H9 (cell line): ENCODE measurements around the gene NUBP1. TPM values are rescaled to one million over a fixed set of nuclear protein-coding genes. Genes with fewer than 3 reads are reported as not detected.

Experiments used
- DNase-seq: peaks from one replicate; pipeline ENCODE4 v3.0.0-alpha.2; 2017
- H2AFZ ChIP-seq: one replicate; pipeline ENCODE4 v1.6.1; 2013; ENCODE audit warnings: mild to moderate bottlenecking, low read length, control low read depth, moderate library complexity
- H2AK5ac ChIP-seq: 2 replicates; pipeline ENCODE4 v1.6.1; 2013; ENCODE audit warnings: low read length, control low read depth, mixed read lengths; ENCODE audit not compliant: insufficient read length
- H2BK120ac ChIP-seq: one replicate; pipeline ENCODE4 v1.6.1; 2013; ENCODE audit warnings: low read depth, mild to moderate bottlenecking, low read length, control low read depth, inconsistent platforms; ENCODE audit not compliant: poor library complexity, severe bottlenecking
- H2BK12ac ChIP-seq: 2 replicates; pipeline ENCODE4 v1.6.1; 2013; ENCODE audit warnings: low read length, control low read depth, mixed read lengths, low read depth; ENCODE audit not compliant: insufficient read length
- H2BK15ac ChIP-seq: 2 replicates; pipeline ENCODE4 v1.6.1; 2013; ENCODE audit warnings: low read depth, low read length, control low read depth
- H2BK20ac ChIP-seq: one replicate; pipeline ENCODE4 v1.6.1; 2013; ENCODE audit warnings: low read depth, mild to moderate bottlenecking, low read length, control low read depth, inconsistent platforms; ENCODE audit not compliant: poor library complexity, severe bottlenecking
- H2BK5ac ChIP-seq: 2 replicates; pipeline ENCODE4 v1.6.1; 2013; ENCODE audit warnings: low read length, control low read depth, mixed read lengths; ENCODE audit not compliant: insufficient read length
- H3K14ac ChIP-seq: 2 replicates; pipeline ENCODE4 v1.6.1; 2013; ENCODE audit warnings: low read length, control low read depth; ENCODE audit not compliant: insufficient read depth
- H3K18ac ChIP-seq: 2 replicates; pipeline ENCODE4 v1.6.1; 2013; ENCODE audit warnings: low read depth, mild to moderate bottlenecking, mixed read lengths, low read length, control low read depth; ENCODE audit not compliant: insufficient read length
- H3K23ac ChIP-seq: 2 replicates; pipeline ENCODE4 v1.6.1; 2013; ENCODE audit warnings: low read length, control low read depth, mixed read lengths, low read depth; ENCODE audit not compliant: insufficient read length
- H3K23me2 ChIP-seq: 2 replicates; pipeline ENCODE4 v1.6.1; 2013; ENCODE audit warnings: low read depth, mild to moderate bottlenecking, mixed read lengths, low read length, control low read depth; ENCODE audit not compliant: insufficient read length, poor library complexity, severe bottlenecking
- H3K27ac ChIP-seq: 2 replicates; pipeline ENCODE4 v1.5.1; 2013; ENCODE audit warnings: low read length, control low read depth, mixed read lengths, low read depth; ENCODE audit not compliant: insufficient read length
- H3K27me3 ChIP-seq: 2 replicates; pipeline ENCODE4 v1.6.1; 2013; ENCODE audit warnings: low read length, control low read depth, inconsistent platforms; ENCODE audit not compliant: insufficient read depth
- H3K4ac ChIP-seq: 2 replicates; pipeline ENCODE4 v1.6.1; 2013; ENCODE audit warnings: low read depth, mild to moderate bottlenecking, control low read depth, inconsistent platforms, low read length, moderate library complexity
- H3K4me1 ChIP-seq: 2 replicates; pipeline ENCODE4 v1.6.1; 2013; ENCODE audit warnings: low read length, control low read depth, inconsistent platforms; ENCODE audit not compliant: insufficient read depth
- H3K4me2 ChIP-seq: 2 replicates; pipeline ENCODE4 v1.6.1; 2013; ENCODE audit warnings: low read length, control low read depth, mixed read lengths; ENCODE audit not compliant: insufficient read length, insufficient read depth
- H3K56ac ChIP-seq: 2 replicates; pipeline ENCODE4 v1.6.1; 2013; ENCODE audit warnings: low read depth, mild to moderate bottlenecking, mixed read lengths, low read length, control low read depth; ENCODE audit not compliant: insufficient read length
- H3K79me1 ChIP-seq: 2 replicates; pipeline ENCODE4 v1.6.1; 2013; ENCODE audit warnings: low read depth, mild to moderate bottlenecking, moderate library complexity, low read length, control low read depth, inconsistent platforms; ENCODE audit not compliant: insufficient read depth, poor library complexity, severe bottlenecking
- H3K79me2 ChIP-seq: 2 replicates; pipeline ENCODE4 v1.6.1; 2013; ENCODE audit warnings: low read length, control low read depth, inconsistent platforms; ENCODE audit not compliant: insufficient read depth
- H3K9ac ChIP-seq: 2 replicates; pipeline ENCODE4 v1.6.1; 2013; ENCODE audit warnings: low read length, control low read depth, mixed read lengths; ENCODE audit not compliant: insufficient read length; ENCODE audit errors: extremely low read depth
- H3K9me3 ChIP-seq: one replicate; pipeline ENCODE4 v1.6.1; 2013; ENCODE audit warnings: low read depth, low read length, inconsistent platforms; ENCODE audit not compliant: control insufficient read depth
- H3T11ph ChIP-seq: one replicate; pipeline ENCODE4 v1.6.1; 2013; ENCODE audit warnings: mild to moderate bottlenecking, low read length, control low read depth, inconsistent platforms
- H4K20me1 ChIP-seq: one replicate; pipeline ENCODE4 v1.6.1; 2013; ENCODE audit not compliant: control insufficient read depth, insufficient read length, insufficient read depth
- H4K5ac ChIP-seq: 2 replicates; pipeline ENCODE4 v1.6.1; 2013; ENCODE audit warnings: low read depth, mild to moderate bottlenecking, mixed read lengths, low read length, control low read depth; ENCODE audit not compliant: insufficient read length
- H4K8ac ChIP-seq: replicated peaks from 2 replicates; pipeline ENCODE4 v1.6.1; 2013; ENCODE audit warnings: low read length, control low read depth, mixed read lengths, low read depth; ENCODE audit not compliant: insufficient read length
- H4K91ac ChIP-seq: 2 replicates; pipeline ENCODE4 v1.6.1; 2013; ENCODE audit warnings: low read depth, mild to moderate bottlenecking, moderate library complexity, mixed read lengths, low read length, control low read depth; ENCODE audit not compliant: insufficient read length
- H3K27ac Mint-ChIP-seq, 3 experiments: 2 replicates in 2 of 3; 3 replicates in 1 of 3; pipeline ENCODE4 v1.8.0; 2020 to 2021; ENCODE audit warnings: mixed read lengths in 3 of 3, mild to moderate bottlenecking in 1 of 3, moderate library complexity in 1 of 3
- H3K27me3 Mint-ChIP-seq: 2 replicates; pipeline ENCODE4 v1.8.0; 2021; ENCODE audit warnings: low read depth, mild to moderate bottlenecking, moderate library complexity, mixed read lengths
- H3K36me3 Mint-ChIP-seq, 3 experiments: 2 replicates in 2 of 3; 3 replicates in 1 of 3; pipeline ENCODE4 v1.8.0; 2020 to 2021; ENCODE audit warnings: low read depth in 3 of 3, mixed read lengths in 3 of 3; ENCODE audit not compliant: insufficient read depth in 1 of 3
- H3K4me1 Mint-ChIP-seq, 2 experiments: 2 replicates each; pipeline ENCODE4 v1.8.0; 2020; ENCODE audit warnings: mixed read lengths in 2 of 2
- H3K4me3 Mint-ChIP-seq, 2 experiments: 2 replicates in 1 of 2; 3 replicates in 1 of 2; pipeline ENCODE4 v1.8.0; 2020 to 2021; ENCODE audit warnings: mild to moderate bottlenecking in 2 of 2, mixed read lengths in 2 of 2, moderate library complexity in 1 of 2
- H3K9me3 Mint-ChIP-seq, 2 experiments: 2 replicates in 1 of 2; 3 replicates in 1 of 2; pipeline ENCODE4 v1.8.0; 2020; ENCODE audit warnings: mild to moderate bottlenecking in 2 of 2, mixed read lengths in 2 of 2, moderate library complexity in 1 of 2
- WGBS: extraction: QIAGEN DNeasy Blood & Tissue Kit; methylation state at CpG from one replicate; pipeline ENCODE4 v1.1.7; 2013; ENCODE audit warnings: missing lambda C conversion rate, low lambda C conversion rate, mixed read lengths; ENCODE audit not compliant: insufficient read length; ENCODE audit errors: extremely low coverage; 5-methylcytosine and 5-hydroxymethylcytosine counted together
- total RNA-seq: library from RNA; stranded (reverse); gene quantifications from 2 replicates; pipeline ENCODE4 v1.2.1, GENCODE V29; 2021
- TF ChIP-seq, protein P1 (sequence below): fragments of 200-600 bp; sonication (generic); conservative IDR thresholded peaks from 3 replicates; pipeline ENCODE4 v1.8.0; 2021; ENCODE audit warnings: antibody characterized with exemption, mild to moderate bottlenecking

The NUBP1 gene
- total RNA-seq, 1 experiment from 2014 or later = 36.5 TPM

GRCh38 chr16:10805334-10805733 is 61.7 kb downstream of the NUBP1 start:
- Mint-ChIP-seq H3K9me3 (no peaks in the 10 kb centered on the region), H3K4me3 (no peak overlapping the region), H3K4me1 (no peaks in the 10 kb centered on the region), H3K27me3 (no peaks in the 10 kb centered on the region), H3K36me3 (peaks cover 0 to 7% (median 4%) of the 10 kb centered on the region in 3 experiments; a peak in 4 of 7 replicates), H3K27ac (peak overlapping the region in 1 of 3 experiments; percentile 32; a peak in 2 of 7 replicates)
- Histone ChIP-seq H3K23me2 (no peaks in the 10 kb centered on the region), H3K4me1 (no peaks in the 10 kb centered on the region), H3K14ac (no peak overlapping the region), H2BK120ac (no peak overlapping the region), H2AFZ (no peak overlapping the region), H2BK5ac (no peak overlapping the region), H3K18ac (no peak overlapping the region), H3K9ac (no peak overlapping the region), H2BK15ac (no peak overlapping the region), H4K91ac (no peak overlapping the region), H3T11ph (no peak overlapping the region), H4K8ac (no peak overlapping the region), H3K79me2 (no peaks in the 10 kb centered on the region), H2BK20ac (no peak overlapping the region), H3K9me3 (no peaks in the 10 kb centered on the region), H3K27ac (no peak overlapping the region), H3K4me2 (no peak overlapping the region), H2AK5ac (no peak overlapping the region), H3K27me3 (no peaks in the 10 kb centered on the region), H2BK12ac (no peak overlapping the region), H3K79me1 (no peaks in the 10 kb centered on the region), H4K20me1 (no peaks in the 10 kb centered on the region), H3K23ac (no peak overlapping the region), H3K4ac (no peak overlapping the region), H3K56ac (no peak overlapping the region), H4K5ac (no peak overlapping the region)
- TF ChIP-seq, protein P1, sequence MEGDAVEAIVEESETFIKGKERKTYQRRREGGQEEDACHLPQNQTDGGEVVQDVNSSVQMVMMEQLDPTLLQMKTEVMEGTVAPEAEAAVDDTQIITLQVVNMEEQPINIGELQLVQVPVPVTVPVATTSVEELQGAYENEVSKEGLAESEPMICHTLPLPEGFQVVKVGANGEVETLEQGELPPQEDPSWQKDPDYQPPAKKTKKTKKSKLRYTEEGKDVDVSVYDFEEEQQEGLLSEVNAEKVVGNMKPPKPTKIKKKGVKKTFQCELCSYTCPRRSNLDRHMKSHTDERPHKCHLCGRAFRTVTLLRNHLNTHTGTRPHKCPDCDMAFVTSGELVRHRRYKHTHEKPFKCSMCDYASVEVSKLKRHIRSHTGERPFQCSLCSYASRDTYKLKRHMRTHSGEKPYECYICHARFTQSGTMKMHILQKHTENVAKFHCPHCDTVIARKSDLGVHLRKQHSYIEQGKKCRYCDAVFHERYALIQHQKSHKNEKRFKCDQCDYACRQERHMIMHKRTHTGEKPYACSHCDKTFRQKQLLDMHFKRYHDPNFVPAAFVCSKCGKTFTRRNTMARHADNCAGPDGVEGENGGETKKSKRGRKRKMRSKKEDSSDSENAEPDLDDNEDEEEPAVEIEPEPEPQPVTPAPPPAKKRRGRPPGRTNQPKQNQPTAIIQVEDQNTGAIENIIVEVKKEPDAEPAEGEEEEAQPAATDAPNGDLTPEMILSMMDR = no peak
- no peak for DNase-seq
- WGBS = no CpG with 5 or more reads among the region's 9 CpGs
